Keratinocyte (primary cell): ENCODE measurements around the gene HIVEP2.

Experiments used
- EZH2 ChIP-seq: IDR thresholded peaks from one replicate; pipeline ENCODE4 v1.6.1; 2012; ENCODE audit warnings: inconsistent platforms, mild to moderate bottlenecking, low read length, moderate library complexity
- TF ChIP-seq, protein P1 (sequence below), 3 experiments: IDR thresholded peaks in 1 of 3; conservative IDR thresholded peaks in 1 of 3; optimal IDR thresholded peaks in 1 of 3; 2 replicates in 2 of 3; 3 replicates in 1 of 3; pipeline versions ENCODE3 to v1.5.1; 2011; ENCODE audit warnings: low read length in 3 of 3, mild to moderate bottlenecking in 3 of 3, moderate library complexity in 2 of 3, control low read depth in 1 of 3, inconsistent platforms in 1 of 3; ENCODE audit not compliant: insufficient read depth in 2 of 3; ENCODE audit errors: extremely low read depth in 1 of 3

- TF ChIP-seq, protein P1, sequence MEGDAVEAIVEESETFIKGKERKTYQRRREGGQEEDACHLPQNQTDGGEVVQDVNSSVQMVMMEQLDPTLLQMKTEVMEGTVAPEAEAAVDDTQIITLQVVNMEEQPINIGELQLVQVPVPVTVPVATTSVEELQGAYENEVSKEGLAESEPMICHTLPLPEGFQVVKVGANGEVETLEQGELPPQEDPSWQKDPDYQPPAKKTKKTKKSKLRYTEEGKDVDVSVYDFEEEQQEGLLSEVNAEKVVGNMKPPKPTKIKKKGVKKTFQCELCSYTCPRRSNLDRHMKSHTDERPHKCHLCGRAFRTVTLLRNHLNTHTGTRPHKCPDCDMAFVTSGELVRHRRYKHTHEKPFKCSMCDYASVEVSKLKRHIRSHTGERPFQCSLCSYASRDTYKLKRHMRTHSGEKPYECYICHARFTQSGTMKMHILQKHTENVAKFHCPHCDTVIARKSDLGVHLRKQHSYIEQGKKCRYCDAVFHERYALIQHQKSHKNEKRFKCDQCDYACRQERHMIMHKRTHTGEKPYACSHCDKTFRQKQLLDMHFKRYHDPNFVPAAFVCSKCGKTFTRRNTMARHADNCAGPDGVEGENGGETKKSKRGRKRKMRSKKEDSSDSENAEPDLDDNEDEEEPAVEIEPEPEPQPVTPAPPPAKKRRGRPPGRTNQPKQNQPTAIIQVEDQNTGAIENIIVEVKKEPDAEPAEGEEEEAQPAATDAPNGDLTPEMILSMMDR (optimal IDR thresholded peaks at IDR 0.05 in 1 of 3, IDR thresholded peaks at IDR 0.05 in 1 of 3, conservative IDR thresholded peaks at IDR 0.05 in 1 of 3; ENCODE audit: extremely low read depth in 1 of 3, insufficient read depth in 2 of 3, low read length in 3 of 3): no peak
- TF ChIP-seq EZH2: no peak
These were observed 236.3 kb downstream of the HIVEP2 start for GRCh38 chr6:142708651-142709050.
